GM20431 (cell line): ENCODE results near the gene GDPGP1.
"Not testable (repeated sequence)": the region's sequence is repeated elsewhere in the genome, so short reads cannot be mapped to it uniquely, and the experiment has no call there.

Source experiments
- in situ Hi-C: fragments of 300-500 bp; cut with MseI, MboI; formaldehyde crosslinking; loops from one replicate; pipeline ENCODE4 v1.15.0; 2020; ENCODE audit warnings: low sequenced_read_pairs; ENCODE audit not compliant: unreplicated experiment

Gene GDPGP1

GRCh38 chr15:90293040-90293810 is 59.2 kb downstream of the GDPGP1 start:
- in situ Hi-C loops = not testable (repeated sequence)

- in situ Hi-C loops = no loop called here
These were observed 60.1 kb downstream of the GDPGP1 start for GRCh38 chr15:90294159-90294558.

- in situ Hi-C loops = no loop called here
These were observed 60.7 kb downstream of the GDPGP1 start for GRCh38 chr15:90294601-90295269.

GRCh38 chr15:90295270-90295648 is 61.2 kb downstream of the GDPGP1 start:
- in situ Hi-C loops = no loop called here
